Measurements from ENCODE around the gene ENTPD6.

The ENTPD6 gene

DNA sequence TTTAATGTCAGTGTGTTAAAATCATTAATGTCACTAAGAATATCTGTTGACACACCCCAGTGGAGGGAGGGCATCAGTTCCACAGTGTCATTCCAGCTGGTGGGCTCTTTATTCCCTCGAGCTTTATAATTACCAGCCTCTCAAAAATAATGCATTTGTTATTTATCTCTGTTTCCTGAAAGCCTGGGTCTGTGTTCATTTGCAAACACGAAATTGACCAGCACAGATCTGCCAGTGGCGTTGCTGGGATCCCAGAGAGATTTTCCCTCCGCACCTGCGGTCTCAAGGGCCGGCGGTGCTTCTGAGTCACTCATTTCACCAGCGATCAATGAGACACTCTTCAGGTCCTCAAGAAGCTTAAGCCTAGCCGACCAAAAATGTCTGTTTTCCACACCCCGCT, 46.7 kb downstream of the ENTPD6 start:
- no peak for DNase-seq (ENCODE audit: insufficient read length, low spot score)
- FAIRE-seq = no peak
- TF ChIP-seq POLR2A (IDR thresholded peaks at IDR 0.05; ENCODE audit: low read depth, low read length) = no peak

DNA sequence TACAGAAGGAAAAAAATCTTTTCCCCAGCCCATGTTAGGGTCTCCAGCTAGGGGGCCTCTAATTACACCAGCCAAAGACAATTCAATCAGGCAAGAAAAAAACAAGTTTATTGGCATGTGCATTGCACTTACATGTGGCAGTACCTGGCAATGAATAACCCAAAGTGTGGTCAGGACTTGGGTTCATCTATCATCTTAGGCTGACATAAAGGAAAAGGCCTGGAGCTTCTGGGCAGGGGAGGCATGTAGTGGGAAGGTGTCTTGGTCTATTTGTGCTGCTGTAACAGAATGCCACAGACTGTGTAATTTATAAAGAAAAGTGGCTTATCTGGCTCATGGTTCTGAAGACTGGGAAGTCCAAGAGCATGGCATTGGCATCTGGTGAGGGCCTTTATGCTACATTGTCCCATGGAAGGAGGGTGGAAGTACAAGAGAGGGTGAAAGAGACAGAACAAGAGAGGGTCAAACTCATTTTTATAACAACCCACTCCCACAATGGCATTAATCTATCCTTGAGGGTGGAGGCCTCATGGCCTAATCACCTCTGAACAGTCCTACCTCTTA, 48.0 kb downstream of the ENTPD6 start:
- no peak for TF ChIP-seq POLR2A (IDR thresholded peaks at IDR 0.05; ENCODE audit: low read depth, low read length)
- FAIRE-seq = no peak

DNA sequence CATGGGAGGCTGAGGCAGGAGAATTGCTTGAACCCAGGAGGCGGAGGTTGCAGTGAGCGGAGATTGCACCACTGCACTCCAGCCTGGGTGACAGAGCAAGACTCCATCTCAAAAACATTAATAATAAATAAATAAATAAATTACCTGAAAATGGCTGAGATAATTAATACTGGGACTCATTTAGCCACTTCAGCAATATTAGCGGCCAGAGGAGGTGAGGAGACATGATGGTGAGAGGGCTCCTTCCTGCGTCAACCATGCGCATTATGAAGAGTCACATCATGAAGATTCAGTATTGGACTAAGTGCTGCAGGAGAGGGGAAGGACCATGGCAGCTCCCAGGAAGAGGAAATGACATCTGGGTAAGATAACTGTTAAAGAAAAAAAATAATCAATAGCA, 49.5 kb downstream of the ENTPD6 start:
- DNase-seq (ENCODE audit: insufficient read length, low spot score) (no peak), FAIRE-seq (no peak)
- TF ChIP-seq POLR2A (IDR thresholded peaks at IDR 0.05; ENCODE audit: low read depth, low read length) = no peak

More for the DNA sequence above, 48.0 kb downstream of the ENTPD6 start:
- DNase-seq (ENCODE audit: insufficient read length, low spot score) = no peak

DNA sequence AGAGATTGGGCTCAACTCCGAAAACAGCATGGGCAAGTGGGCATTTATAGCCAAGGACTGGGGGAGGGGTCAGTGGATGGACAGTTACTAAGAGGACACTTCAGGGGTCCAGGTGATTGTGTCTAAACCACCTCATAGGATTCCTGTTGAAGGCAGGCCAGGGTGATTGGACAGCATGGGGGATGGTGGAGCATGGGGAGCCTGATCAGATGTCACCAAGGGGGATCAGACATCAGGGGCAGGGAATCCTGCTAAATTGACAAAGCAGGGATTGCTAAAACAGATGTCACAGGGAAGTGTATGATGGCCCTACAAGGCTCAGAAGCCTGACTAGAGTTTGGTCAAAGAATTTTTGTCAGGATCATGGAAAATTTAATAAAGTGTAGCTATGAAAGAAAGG, 49.9 kb downstream of the ENTPD6 start:
- FAIRE-seq (no peak), DNase-seq (ENCODE audit: insufficient read length, low spot score) (no peak)
- no peak for TF ChIP-seq POLR2A (IDR thresholded peaks at IDR 0.05; ENCODE audit: low read depth, low read length)

DNA sequence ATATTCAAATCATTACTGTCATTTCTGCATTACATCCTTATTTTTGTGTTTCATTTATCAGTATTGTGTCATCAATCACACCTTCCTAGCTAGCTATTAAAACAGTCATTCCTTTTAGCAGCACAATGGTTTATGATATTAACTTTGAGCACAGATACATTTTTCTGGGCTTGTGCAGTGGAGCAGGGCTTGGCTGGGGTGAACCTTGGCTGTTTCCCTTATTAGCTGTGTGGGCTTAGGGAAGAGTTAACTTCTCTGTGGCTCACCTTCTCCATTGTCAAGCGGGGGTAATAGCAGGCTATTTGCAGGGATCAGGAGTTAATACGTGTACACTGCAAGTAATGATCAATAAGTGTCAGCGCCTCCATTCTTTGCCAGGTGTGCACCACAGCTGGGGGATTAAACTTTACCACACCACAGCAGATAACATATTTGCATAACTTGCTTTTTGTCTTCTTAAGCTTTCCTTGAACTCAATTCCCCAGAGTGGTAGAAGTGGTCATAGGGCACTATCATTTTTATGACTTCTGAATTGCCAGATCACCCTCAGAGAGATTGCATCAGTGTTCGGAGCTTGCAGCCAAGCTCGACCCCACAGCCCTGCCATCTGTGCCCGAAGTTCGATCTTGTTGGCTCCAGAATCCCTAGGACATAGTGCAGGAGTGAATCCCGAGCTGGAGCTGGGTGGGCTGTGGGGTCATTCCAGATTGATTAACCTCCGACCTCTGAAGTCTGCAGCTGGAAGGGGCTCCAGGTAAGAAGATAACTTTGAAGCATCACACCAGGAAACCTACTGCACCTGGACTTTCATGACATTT, 50.9 kb downstream of the ENTPD6 start:
- no peak for TF ChIP-seq POLR2A (IDR thresholded peaks at IDR 0.05; ENCODE audit: low read depth, low read length)
- DNase-seq (ENCODE audit: insufficient read length, low spot score) (no peak), FAIRE-seq (no peak)

DNA sequence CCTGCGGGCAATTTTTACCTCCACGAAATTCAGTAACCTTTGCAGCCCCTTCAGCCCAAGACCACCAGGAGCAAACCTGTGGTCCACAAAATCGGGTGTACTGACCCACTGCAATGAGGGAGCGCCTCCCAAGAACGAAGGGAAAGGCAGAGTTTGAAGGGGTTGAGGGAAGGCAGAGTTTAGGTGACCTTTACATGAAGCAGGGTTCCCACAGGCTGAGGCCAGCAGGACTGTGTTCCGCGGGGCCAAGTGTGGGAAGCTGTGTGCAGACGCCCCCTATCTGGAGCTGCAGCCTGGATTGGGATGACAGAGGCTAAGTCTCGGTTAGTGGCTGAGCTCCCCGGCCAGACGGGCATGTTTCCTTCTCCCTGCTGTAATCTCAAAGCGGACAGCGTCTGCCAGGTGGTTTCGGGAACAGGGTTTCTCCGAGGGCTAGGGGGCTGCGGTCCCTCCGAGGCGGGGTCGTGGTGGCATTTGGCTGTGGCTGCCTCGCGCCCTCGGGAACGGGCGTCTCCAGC, 51.5 kb downstream of the ENTPD6 start:
- no peak for FAIRE-seq
- DNase-seq (ENCODE audit: insufficient read length, low spot score) = no peak

DNA sequence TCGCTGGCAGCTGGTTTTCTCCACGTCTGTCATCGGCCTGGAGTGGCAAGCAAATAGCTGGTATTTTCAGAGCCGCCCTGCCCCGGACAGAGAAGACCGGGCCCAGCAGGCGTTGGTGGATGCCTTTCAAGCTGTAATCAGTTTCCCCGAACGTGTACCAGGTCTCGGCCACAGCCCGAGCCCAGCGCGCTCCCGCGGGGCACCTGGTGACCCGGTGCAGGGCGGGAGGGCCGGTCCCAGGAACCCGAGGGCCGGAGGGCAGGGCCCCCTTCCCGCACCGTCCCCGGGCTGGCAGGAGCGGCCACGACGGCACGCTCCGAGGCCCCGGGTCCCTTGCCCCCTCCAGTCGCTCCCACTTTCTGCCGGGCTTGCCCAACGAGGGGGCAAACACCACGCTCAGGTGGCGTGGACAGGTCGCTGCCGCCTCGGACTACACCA, 52.0 kb downstream of the ENTPD6 start:
- no peak for DNase-seq (ENCODE audit: insufficient read length, low spot score)
- no peak for TF ChIP-seq POLR2A (IDR thresholded peaks at IDR 0.05; ENCODE audit: low read depth, low read length)
- FAIRE-seq = no peak

More for the DNA sequence above, 51.5 kb downstream of the ENTPD6 start:
- no peak for TF ChIP-seq POLR2A (IDR thresholded peaks at IDR 0.05; ENCODE audit: low read depth, low read length)

DNA sequence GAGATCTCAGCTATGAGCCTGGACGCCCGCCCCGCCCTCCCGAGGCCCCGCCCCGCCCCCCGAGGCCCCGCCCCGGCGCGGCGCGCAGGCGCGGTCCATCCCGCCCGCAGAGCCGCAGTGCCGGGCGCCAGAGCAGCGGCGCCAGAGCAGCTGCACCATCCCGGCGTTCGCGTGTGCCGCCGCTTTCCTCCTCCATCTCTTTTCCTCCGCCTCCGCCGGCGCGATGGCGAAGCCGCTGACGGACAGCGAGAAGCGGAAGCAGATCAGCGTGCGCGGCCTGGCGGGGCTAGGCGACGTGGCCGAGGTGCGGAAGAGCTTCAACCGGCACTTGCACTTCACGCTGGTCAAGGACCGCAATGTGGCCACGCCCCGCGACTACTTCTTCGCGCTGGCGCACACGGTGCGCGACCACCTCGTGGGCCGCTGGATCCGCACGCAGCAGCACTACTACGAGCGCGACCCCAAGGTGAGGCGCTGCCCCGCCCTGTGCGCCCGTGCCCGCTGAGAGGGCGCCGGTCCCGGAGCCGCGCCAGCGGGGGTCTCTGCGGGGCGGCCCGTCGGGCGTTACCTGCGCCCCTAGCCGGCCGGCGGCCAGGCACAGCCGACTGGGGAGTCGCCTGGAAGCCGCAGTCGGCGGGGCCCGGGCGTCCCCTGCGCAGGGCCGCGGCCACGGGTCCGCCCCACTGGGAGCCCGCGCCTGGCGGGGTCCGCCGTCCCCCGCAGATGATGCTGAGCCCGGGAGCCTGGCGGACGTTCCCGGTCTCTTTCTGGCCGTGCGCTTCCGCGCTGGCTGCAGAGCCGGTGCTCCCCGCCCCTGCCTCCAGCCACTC, 52.7 kb downstream of the ENTPD6 start, which contains the start of gene PYGB:
PYGB (plus strand) TSS at position 130 of the 830 bp plus-strand sequence; CDS start at position 224, 94 bp downstream.
- FAIRE-seq = no peak
- DNase-seq (ENCODE audit: insufficient read length, low spot score) = peak; percentile 88
- peak; percentile 98 for TF ChIP-seq POLR2A (IDR thresholded peaks at IDR 0.05; ENCODE audit: low read depth, low read length)

DNA sequence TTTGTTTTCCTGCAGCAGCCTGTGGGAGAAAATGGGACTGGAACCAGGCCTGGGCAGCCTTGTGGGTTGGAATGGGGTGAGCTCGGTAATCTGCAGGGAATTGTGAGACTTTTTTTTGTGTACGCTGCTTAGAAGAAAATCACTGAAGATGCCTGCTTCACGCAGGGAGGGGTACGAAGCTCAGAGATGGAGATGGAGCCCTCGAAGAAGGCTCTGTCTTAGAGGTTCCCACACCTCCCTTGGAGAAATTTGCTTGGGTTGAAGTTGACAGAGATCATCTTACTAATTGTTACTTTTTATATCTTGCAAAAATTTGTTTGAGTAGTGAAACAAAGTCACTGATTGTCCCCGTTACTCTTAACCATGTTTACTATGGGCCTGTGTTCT, 53.3 kb downstream of the ENTPD6 start:
- no peak for FAIRE-seq
- no peak for TF ChIP-seq POLR2A (IDR thresholded peaks at IDR 0.05; ENCODE audit: low read depth, low read length)
- no peak for DNase-seq (ENCODE audit: insufficient read length, low spot score)

DNA sequence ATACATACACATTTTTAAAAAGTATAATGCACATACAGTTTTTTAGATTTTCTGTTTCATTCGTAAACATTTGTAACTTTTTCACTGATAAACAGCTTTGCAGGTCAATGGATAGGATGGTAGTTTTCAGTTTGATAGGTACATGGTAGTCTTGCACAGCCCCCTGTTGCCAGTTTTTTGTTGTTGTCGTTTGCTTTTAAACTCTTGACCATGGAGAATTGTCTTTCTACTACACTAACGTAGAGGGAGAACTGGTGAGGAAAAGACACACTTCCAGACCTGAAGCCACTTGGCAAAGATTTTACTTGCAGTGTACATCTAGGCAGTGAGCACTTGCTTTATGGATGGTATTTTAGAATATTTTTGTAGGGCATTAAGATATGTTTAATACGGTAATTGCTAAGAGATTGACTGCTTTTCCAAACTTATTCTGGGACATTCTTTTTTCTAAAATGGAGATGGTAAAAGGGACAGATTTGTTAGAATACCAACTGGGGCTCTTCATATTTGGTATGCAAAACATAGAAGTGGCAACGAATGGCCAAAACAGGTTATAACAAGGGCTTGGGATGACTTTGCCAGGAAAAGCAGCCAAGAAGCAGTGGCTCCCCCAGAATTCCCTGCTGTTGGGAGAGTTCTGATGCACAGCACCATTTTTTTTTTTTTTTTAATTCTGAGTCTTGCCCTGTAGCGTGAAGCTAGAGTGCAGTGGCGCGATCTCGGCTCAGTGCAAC, 53.9 kb downstream of the ENTPD6 start:
- TF ChIP-seq POLR2A (IDR thresholded peaks at IDR 0.05; ENCODE audit: low read depth, low read length) = no peak
- no peak for FAIRE-seq
- DNase-seq (ENCODE audit: insufficient read length, low spot score) = no peak

DNA sequence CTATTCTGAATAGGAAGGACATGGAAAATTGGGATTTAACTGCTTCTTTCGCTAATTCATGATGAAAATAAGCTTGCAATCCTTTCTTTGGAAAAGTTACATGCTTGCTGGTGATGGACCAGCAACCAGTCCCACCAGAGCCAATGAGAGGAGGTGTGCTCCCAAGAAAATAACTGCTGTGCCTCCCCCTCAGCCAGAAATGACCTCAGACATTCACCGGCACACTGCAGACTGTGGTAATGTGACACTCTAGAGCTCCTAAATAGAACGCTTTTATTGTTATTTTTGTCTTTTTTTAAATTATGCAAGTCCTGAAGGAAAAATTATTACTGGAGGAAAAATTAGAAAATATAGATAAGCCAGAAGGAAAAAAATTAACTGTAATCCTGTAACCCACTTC, 55.0 kb downstream of the ENTPD6 start:
- no peak for TF ChIP-seq POLR2A (IDR thresholded peaks at IDR 0.05; ENCODE audit: low read depth, low read length)
- FAIRE-seq = no peak
- DNase-seq (ENCODE audit: insufficient read length, low spot score) = no peak

DNA sequence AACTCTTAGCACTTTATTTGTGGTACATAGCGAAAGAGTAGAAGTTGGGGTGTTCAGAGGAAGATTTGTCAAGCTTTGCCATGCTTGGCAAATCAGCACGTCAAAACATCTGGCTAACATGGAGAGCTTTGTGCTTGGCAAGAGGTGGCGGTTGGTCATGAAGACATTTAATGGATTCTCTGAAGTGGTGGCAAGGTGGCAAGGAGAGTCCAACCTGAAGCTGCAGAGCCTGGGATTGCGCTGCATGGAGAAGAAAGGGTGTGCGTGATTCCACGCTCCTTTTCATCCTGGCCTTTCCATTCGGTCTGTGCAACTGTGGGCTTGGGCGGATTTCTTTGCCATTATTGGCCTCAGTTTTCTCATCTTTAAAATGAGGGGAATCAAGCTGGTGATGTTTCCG, 55.5 kb downstream of the ENTPD6 start:
- FAIRE-seq (no peak), DNase-seq (ENCODE audit: insufficient read length, low spot score) (no peak)
- no peak for TF ChIP-seq POLR2A (IDR thresholded peaks at IDR 0.05; ENCODE audit: low read depth, low read length)

DNA sequence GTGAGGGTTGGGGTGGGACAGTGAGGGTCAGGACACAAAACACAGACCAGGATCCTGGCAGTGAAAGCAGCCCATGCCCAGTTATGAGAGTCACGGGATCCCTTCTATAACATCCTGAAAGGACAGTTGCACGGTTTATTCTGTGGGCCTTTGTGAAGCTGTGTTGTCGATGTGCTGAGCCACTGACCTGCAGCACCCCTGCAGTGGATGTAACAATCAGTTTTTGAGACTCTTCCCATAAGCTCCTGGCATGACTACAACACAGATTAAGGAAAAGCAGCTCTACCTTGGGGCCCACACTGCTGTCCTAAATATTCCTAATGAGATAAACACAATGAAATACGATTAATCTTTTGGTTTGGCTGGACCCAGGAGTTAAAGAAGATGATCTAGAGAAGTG, 56.0 kb downstream of the ENTPD6 start:
- DNase-seq (ENCODE audit: insufficient read length, low spot score) (no peak), FAIRE-seq (no peak)
- no peak for TF ChIP-seq POLR2A (IDR thresholded peaks at IDR 0.05; ENCODE audit: low read depth, low read length)
